ENCODE data around the gene TMEM101.

TMEM101 gene

GRCh38 chr17:43982171-43982570 is 32.6 kb downstream of the TMEM101 start:
- no peak for DNase-seq (ENCODE audit: low read depth)
- no peak overlapping the region for H3K4me3 ChIP-seq (replicated peaks; ENCODE audit: low read depth, low read length)
- no peak for TF ChIP-seq CTCF (IDR thresholded peaks at IDR 0.05; ENCODE audit: low read length, missing control alignments)

GRCh38 chr17:43979671-43980070 is 35.1 kb downstream of the TMEM101 start:
- TF ChIP-seq CTCF (IDR thresholded peaks at IDR 0.05; ENCODE audit: low read length, missing control alignments), result no peak
- no peak for DNase-seq (ENCODE audit: low read depth)
- H3K4me3 ChIP-seq (replicated peaks; ENCODE audit: low read depth, low read length), result no peak overlapping the region

- no peak for DNase-seq (ENCODE audit: low read depth)
- no peak for TF ChIP-seq CTCF (IDR thresholded peaks at IDR 0.05; ENCODE audit: low read length, missing control alignments)
- no peak overlapping the region for H3K4me3 ChIP-seq (replicated peaks; ENCODE audit: low read depth, low read length)
Measured at GRCh38 chr17:43979011-43979410, 35.8 kb downstream of the TMEM101 start.

- TF ChIP-seq CTCF (IDR thresholded peaks at IDR 0.05; ENCODE audit: low read length, missing control alignments), result no peak
- no peak for DNase-seq (ENCODE audit: low read depth)
- H3K4me3 ChIP-seq (replicated peaks; ENCODE audit: low read depth, low read length), result no peak overlapping the region
Measured at GRCh38 chr17:43978078-43978477, 36.7 kb downstream of the TMEM101 start.

- no peak for DNase-seq (ENCODE audit: low read depth)
- no peak overlapping the region for H3K4me3 ChIP-seq (replicated peaks; ENCODE audit: low read depth, low read length)
- TF ChIP-seq CTCF (IDR thresholded peaks at IDR 0.05; ENCODE audit: low read length, missing control alignments), result no peak
Measured at GRCh38 chr17:43976963-43977837, 37.6 kb downstream of the TMEM101 start.

- DNase-seq (ENCODE audit: low read depth), result no peak
- no peak overlapping the region for H3K4me3 ChIP-seq (replicated peaks; ENCODE audit: low read depth, low read length)
- TF ChIP-seq CTCF (IDR thresholded peaks at IDR 0.05; ENCODE audit: low read length, missing control alignments), result no peak
Measured at GRCh38 chr17:43975898-43976297, 38.9 kb downstream of the TMEM101 start.
